Endothelial cell of umbilical vein (primary cell): Measurements from ENCODE around the gene CDK19. TPM values are rescaled to one million over a fixed set of nuclear protein-coding genes. Genes with fewer than 3 reads are reported as not detected.

Experiments used
- BruUV-seq: library from RNA; stranded (reverse); fragments of 400-500 nt; replicated peaks from 2 replicates; lab custom pipeline; 2021; lab: Mats Ljungman, UMichigan
- CTCF ChIA-PET: fragments of 300-600, 350-600 bp; sonication (Branson Sonifier 250); formaldehyde crosslinking; loops from one replicate; lab custom pipeline; 2021; ENCODE audit warnings: antibody characterized with exemption, inconsistent platforms; lab: Charles Lee
- POLR2A ChIA-PET: fragments of 300-600, 350-600 bp; sonication (Branson Sonifier 250); formaldehyde crosslinking; loops from one replicate; lab custom pipeline; 2021; ENCODE audit warnings: antibody characterized with exemption, inconsistent platforms; lab: Charles Lee
- DNase-seq: peaks from one replicate; pipeline ENCODE4 v3.0.0-alpha.2; 2011; ENCODE audit warnings: low read depth, low spot score
- FAIRE-seq: peaks from 2 replicates; lab custom pipeline; 2011; peaks lifted over from hg19 to GRCh38; lab: Jason Lieb, UNC
- H2AFZ ChIP-seq: 2 replicates; pipeline ENCODE4 v1.6.0; 2012; ENCODE audit warnings: low read depth, low read length, control low read depth, inconsistent platforms
- H3K27ac ChIP-seq: 2 replicates; pipeline ENCODE4 v1.5.1; 2011; ENCODE audit warnings: low read depth, mild to moderate bottlenecking, control low read depth, low read length, moderate library complexity; ENCODE audit not compliant: insufficient read depth
- H3K27me3 ChIP-seq, 2 experiments: 2 replicates each; pipeline versions ENCODE4 v1.6.0 to v1.6.1; 2011; ENCODE audit warnings: low read length in 2 of 2, mixed read lengths in 1 of 2; ENCODE audit not compliant: control insufficient read depth in 2 of 2, insufficient read depth in 2 of 2
- H3K36me3 ChIP-seq, 2 experiments: 2 replicates in 1 of 2; 3 replicates in 1 of 2; pipeline ENCODE4 v1.5.1; 2011; ENCODE audit warnings: low read length in 2 of 2, mild to moderate bottlenecking in 1 of 2, moderate library complexity in 1 of 2; ENCODE audit not compliant: control insufficient read depth in 2 of 2, insufficient read depth in 2 of 2; ENCODE audit errors: extremely low read depth in 1 of 2
- H3K4me1 ChIP-seq: 3 replicates; pipeline ENCODE4 v1.5.1; 2011; ENCODE audit warnings: mild to moderate bottlenecking, low read length; ENCODE audit not compliant: control insufficient read depth, insufficient read depth; ENCODE audit errors: extremely low read depth
- H3K4me2 ChIP-seq: 2 replicates; pipeline ENCODE4 v1.6.1; 2011; ENCODE audit warnings: low read length, control low read depth, mixed read lengths; ENCODE audit not compliant: insufficient read depth
- H3K4me3 ChIP-seq, 3 experiments: fragments of 200-600 bp in 1 of 3; sonication (generic), shearing (Covaris generic) in 1 of 3; replicated peaks in 1 of 3; 2 replicates each; pipeline ENCODE4 v1.5.1; 2011 to 2016; ENCODE audit warnings: control low read depth in 3 of 3, low read length in 3 of 3, mild to moderate bottlenecking in 2 of 3, inconsistent platforms in 1 of 3, low read depth in 1 of 3, moderate library complexity in 1 of 3; ENCODE audit not compliant: insufficient read depth in 1 of 3
- H3K79me2 ChIP-seq: 2 replicates; pipeline ENCODE4 v1.6.0; 2012; ENCODE audit warnings: low read length, inconsistent platforms; ENCODE audit not compliant: control insufficient read depth, insufficient read depth
- H3K9ac ChIP-seq: replicated peaks from 2 replicates; pipeline ENCODE3; 2011; ENCODE audit warnings: low read length, control low read depth; ENCODE audit not compliant: insufficient read depth; ENCODE audit errors: extremely low read depth
- H3K9me1 ChIP-seq: replicated peaks from 3 replicates; pipeline ENCODE4 v1.6.0; 2011; ENCODE audit warnings: mild to moderate bottlenecking, low read length; ENCODE audit not compliant: control insufficient read depth, insufficient read depth; ENCODE audit errors: extremely low read depth
- H3K9me3 ChIP-seq: replicated peaks from 2 replicates; pipeline ENCODE4 v1.5.1; 2012; ENCODE audit warnings: low read length, inconsistent platforms; ENCODE audit not compliant: control insufficient read depth, insufficient read depth
- H4K20me1 ChIP-seq: replicated peaks from 2 replicates; pipeline ENCODE3; 2011; ENCODE audit warnings: mild to moderate bottlenecking, low read length; ENCODE audit not compliant: control insufficient read depth, insufficient read depth; ENCODE audit errors: extremely low read depth
- EZH2 ChIP-seq: IDR thresholded peaks from 2 replicates; pipeline ENCODE4 v1.6.1; 2012; ENCODE audit warnings: borderline replicate concordance, low read depth, mild to moderate bottlenecking, moderate library complexity, low read length, inconsistent platforms; ENCODE audit not compliant: severe bottlenecking
- FOS ChIP-seq: IDR thresholded peaks from 2 replicates; pipeline ENCODE4 v1.6.1; 2011; ENCODE audit warnings: mild to moderate bottlenecking, low read length, moderate library complexity, borderline replicate concordance; ENCODE audit not compliant: insufficient read depth
- GATA2 ChIP-seq: IDR thresholded peaks from 2 replicates; pipeline ENCODE4 v1.7.0; 2011; ENCODE audit warnings: low read depth, mild to moderate bottlenecking, moderate library complexity, mixed read lengths, low read length; ENCODE audit not compliant: insufficient read length, insufficient read depth
- JUN ChIP-seq: IDR thresholded peaks from 2 replicates; pipeline ENCODE4 v1.6.1; 2011; ENCODE audit warnings: borderline replicate concordance, low read depth; ENCODE audit not compliant: insufficient read length, insufficient read depth
- MYC ChIP-seq: IDR thresholded peaks from one replicate; pipeline ENCODE4 v1.6.1; 2011; ENCODE audit warnings: mild to moderate bottlenecking, low read depth, low read length
- POLR2A ChIP-seq: IDR thresholded peaks from 2 replicates; pipeline ENCODE4 v1.6.1; 2012; ENCODE audit warnings: low read depth, mild to moderate bottlenecking, control low read depth, low read length
- POLR2AphosphoS5 ChIP-seq: IDR thresholded peaks from 2 replicates; pipeline ENCODE4 v1.6.1; 2012; ENCODE audit warnings: low read depth, mild to moderate bottlenecking, control low read depth, low read length, moderate library complexity; ENCODE audit not compliant: insufficient read depth
- dilution Hi-C: fragments of 300-500 bp; cut with MboI; formaldehyde crosslinking; loops from one replicate; pipeline ENCODE4 v1.15.0; 2019; ENCODE audit warnings: low sequenced_read_pairs; ENCODE audit not compliant: extremely low pct_ligation_motif_present
- intact Hi-C: fragments of 100-400 bp; cut with micrococcal nuclease; formaldehyde crosslinking; loops from one replicate; pipeline ENCODE4 v1.10.0; 2022
- polyA plus RNA-seq, 4 experiments: library from polyadenylated mRNA; depleted of rRNA in 3 of 4; stranded (reverse) in 3 of 4; unstranded in 1 of 4; fragments of >200 nt; gene quantifications; 2 replicates each; pipeline versions ENCODE4 v1.2.1 to v1.2.3, GENCODE V29; 2011 to 2012; ENCODE audit warnings: missing spikeins in 1 of 4
- total RNA-seq: library from RNA; stranded (reverse); gene quantifications from 2 replicates; pipeline ENCODE4 v1.2.3, GENCODE V29; 2021
- TF ChIP-seq, protein P1 (sequence below): IDR thresholded peaks from 2 replicates; pipeline ENCODE4 v1.6.1; 2011; ENCODE audit not compliant: insufficient read depth, insufficient read length
- TF ChIP-seq, protein P2 (sequence below), 2 donors: IDR thresholded peaks; 1 replicate in 1 of 2; 2 replicates in 1 of 2; pipeline ENCODE4 v1.5.1; 2011; ENCODE audit warnings: low read length in 2 of 2, mild to moderate bottlenecking in 2 of 2, moderate library complexity in 2 of 2, control low read depth in 1 of 2, inconsistent platforms in 1 of 2, low read depth in 1 of 2; ENCODE audit not compliant: insufficient read depth in 1 of 2; ENCODE audit errors: extremely low read depth in 1 of 2

Gene CDK19
- total and polyA plus RNA-seq, 2 donors (not counting 3 experiments of a cell fraction or from before 2014, with no cell fraction given) = 4.6 to 12.1 TPM

DNA sequence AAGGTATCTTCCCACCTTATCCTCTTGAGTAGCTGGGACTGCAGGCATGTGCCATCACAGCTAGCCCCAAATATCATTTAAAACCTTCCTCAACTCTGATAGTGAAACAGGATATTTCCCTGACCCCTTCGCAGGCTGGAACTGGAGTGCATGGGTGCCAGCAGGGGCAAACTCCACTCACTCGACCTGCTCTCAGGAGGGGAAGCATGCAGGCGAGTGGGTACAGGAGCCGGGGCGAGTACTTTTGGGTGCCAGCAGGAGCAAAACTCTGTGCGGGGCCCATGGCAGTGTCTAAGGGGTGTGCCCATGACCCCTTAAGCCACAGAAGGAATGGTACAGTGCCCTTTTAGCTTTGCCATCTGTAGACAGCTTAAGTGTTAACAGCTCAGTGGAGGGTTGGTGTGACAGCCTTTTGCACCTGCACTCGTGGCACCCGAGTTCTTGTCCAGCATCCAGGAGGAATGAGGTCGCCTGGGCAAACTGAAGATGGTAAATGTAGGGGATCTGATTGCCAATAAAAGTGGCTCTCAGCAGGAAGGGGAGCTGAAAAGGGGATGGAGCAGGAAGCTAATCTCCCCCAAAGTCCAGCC, 155.1 kb downstream of the CDK19 start:
- Histone ChIP-seq H3K27ac (no peak overlapping the region), H3K9me1 (no peaks in the 10 kb centered on the region), H4K20me1 (no peaks in the 10 kb centered on the region), H3K4me1 (peaks cover 5% of the 10 kb centered on the region), H3K27me3 (no peaks in the 10 kb centered on the region), H2AFZ (no peak overlapping the region), H3K36me3 (no peaks in the 10 kb centered on the region), H3K4me3 (no peak overlapping the region), H3K79me2 (no peaks in the 10 kb centered on the region), H3K9me3 (no peaks in the 10 kb centered on the region), H3K9ac (no peak overlapping the region), H3K4me2 (no peak overlapping the region)
- TF ChIP-seq GATA2 = no peak
- TF ChIP-seq, protein P1, sequence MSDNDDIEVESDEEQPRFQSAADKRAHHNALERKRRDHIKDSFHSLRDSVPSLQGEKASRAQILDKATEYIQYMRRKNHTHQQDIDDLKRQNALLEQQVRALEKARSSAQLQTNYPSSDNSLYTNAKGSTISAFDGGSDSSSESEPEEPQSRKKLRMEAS = no peak
- no peak for TF ChIP-seq JUN
- no peak for TF ChIP-seq EZH2
- no peak for TF ChIP-seq POLR2A
- TF ChIP-seq POLR2AphosphoS5 = no peak
- no peak for TF ChIP-seq FOS
- no peak for TF ChIP-seq MYC
- TF ChIP-seq, protein P2, sequence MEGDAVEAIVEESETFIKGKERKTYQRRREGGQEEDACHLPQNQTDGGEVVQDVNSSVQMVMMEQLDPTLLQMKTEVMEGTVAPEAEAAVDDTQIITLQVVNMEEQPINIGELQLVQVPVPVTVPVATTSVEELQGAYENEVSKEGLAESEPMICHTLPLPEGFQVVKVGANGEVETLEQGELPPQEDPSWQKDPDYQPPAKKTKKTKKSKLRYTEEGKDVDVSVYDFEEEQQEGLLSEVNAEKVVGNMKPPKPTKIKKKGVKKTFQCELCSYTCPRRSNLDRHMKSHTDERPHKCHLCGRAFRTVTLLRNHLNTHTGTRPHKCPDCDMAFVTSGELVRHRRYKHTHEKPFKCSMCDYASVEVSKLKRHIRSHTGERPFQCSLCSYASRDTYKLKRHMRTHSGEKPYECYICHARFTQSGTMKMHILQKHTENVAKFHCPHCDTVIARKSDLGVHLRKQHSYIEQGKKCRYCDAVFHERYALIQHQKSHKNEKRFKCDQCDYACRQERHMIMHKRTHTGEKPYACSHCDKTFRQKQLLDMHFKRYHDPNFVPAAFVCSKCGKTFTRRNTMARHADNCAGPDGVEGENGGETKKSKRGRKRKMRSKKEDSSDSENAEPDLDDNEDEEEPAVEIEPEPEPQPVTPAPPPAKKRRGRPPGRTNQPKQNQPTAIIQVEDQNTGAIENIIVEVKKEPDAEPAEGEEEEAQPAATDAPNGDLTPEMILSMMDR (IDR thresholded peaks at IDR 0.05; ENCODE audit: extremely low read depth in 1 of 2, insufficient read depth in 1 of 2, low read depth in 1 of 2, low read length in 2 of 2) = no peak
- no TSS peak for BruUV-seq
- intact Hi-C loops (no loop called here), dilution Hi-C loops (no loop called here)
- DNase-seq (no peak), FAIRE-seq (no peak)
- POLR2A ChIA-PET = no interaction called here
- CTCF ChIA-PET = interaction anchor here (1.6 kb wide), 1 partner anchor 8 kb away, joined by 6 read pairs; no protein-coding TSS in a partner anchor
